DND-41 (cell line): ENCODE measurements around the gene TSPAN3.

Experiments used
- EZH2 ChIP-seq: IDR thresholded peaks from 3 replicates; pipeline ENCODE4 v1.6.1; 2012; ENCODE audit warnings: borderline replicate concordance, low read depth, mild to moderate bottlenecking, moderate library complexity, low read length, inconsistent platforms; ENCODE audit not compliant: severe bottlenecking
- TF ChIP-seq, protein P1 (sequence below): IDR thresholded peaks from 2 replicates; pipeline ENCODE4 v1.5.1; 2012; ENCODE audit warnings: borderline replicate concordance, low read length, moderate library complexity, mild to moderate bottlenecking; ENCODE audit not compliant: poor library complexity, severe bottlenecking; ENCODE audit errors: extremely low read depth

DNA sequence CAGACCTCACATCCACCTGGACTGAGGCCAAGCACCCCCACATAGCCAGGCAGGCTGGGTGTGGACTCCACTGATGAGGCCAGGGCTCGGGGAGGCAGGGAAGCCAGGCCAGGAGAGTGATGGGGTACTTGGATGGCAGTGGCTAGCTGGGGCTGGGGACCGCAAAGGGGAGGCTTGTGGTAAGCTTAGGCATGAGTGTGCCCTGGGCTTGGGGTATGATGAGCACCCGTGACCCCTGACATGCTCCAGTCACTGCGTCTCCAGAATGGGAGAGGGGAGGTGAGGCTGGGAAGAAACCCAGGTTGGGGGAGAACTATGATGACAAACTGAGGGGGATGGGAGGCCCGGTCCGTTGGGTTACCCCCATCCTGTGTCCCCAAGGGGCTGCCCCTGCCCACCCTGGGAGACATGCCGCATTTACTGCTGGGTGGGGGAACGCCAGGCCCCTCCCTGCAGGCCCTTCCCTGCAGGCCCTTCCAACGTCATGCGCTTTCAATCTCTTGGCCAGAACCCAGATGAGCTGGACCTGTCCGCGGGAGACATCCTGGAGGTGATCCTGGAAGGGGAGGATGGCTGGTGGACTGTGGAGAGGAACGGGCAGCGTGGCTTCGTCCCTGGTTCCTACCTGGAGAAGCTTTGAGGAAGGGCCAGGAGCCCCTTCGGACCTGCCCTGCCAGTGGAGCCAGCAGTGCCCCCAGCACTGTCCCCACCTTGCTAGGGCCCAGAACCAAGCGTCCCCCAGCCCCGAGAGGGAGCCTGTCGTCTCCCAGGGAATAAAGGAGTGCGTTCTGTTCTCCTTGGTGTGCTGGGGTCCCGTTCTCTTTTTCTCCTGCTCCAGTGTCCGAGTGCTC, 34.1 kb downstream of the TSPAN3 start:
- TF ChIP-seq, protein P1, sequence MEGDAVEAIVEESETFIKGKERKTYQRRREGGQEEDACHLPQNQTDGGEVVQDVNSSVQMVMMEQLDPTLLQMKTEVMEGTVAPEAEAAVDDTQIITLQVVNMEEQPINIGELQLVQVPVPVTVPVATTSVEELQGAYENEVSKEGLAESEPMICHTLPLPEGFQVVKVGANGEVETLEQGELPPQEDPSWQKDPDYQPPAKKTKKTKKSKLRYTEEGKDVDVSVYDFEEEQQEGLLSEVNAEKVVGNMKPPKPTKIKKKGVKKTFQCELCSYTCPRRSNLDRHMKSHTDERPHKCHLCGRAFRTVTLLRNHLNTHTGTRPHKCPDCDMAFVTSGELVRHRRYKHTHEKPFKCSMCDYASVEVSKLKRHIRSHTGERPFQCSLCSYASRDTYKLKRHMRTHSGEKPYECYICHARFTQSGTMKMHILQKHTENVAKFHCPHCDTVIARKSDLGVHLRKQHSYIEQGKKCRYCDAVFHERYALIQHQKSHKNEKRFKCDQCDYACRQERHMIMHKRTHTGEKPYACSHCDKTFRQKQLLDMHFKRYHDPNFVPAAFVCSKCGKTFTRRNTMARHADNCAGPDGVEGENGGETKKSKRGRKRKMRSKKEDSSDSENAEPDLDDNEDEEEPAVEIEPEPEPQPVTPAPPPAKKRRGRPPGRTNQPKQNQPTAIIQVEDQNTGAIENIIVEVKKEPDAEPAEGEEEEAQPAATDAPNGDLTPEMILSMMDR: no peak
- TF ChIP-seq EZH2: no peak
